ENCODE results near the gene PLEKHG4.
A peak's percentile ranks its signal among the peaks of the same experiment; 100 is the strongest.

The PLEKHG4 gene, protein sequence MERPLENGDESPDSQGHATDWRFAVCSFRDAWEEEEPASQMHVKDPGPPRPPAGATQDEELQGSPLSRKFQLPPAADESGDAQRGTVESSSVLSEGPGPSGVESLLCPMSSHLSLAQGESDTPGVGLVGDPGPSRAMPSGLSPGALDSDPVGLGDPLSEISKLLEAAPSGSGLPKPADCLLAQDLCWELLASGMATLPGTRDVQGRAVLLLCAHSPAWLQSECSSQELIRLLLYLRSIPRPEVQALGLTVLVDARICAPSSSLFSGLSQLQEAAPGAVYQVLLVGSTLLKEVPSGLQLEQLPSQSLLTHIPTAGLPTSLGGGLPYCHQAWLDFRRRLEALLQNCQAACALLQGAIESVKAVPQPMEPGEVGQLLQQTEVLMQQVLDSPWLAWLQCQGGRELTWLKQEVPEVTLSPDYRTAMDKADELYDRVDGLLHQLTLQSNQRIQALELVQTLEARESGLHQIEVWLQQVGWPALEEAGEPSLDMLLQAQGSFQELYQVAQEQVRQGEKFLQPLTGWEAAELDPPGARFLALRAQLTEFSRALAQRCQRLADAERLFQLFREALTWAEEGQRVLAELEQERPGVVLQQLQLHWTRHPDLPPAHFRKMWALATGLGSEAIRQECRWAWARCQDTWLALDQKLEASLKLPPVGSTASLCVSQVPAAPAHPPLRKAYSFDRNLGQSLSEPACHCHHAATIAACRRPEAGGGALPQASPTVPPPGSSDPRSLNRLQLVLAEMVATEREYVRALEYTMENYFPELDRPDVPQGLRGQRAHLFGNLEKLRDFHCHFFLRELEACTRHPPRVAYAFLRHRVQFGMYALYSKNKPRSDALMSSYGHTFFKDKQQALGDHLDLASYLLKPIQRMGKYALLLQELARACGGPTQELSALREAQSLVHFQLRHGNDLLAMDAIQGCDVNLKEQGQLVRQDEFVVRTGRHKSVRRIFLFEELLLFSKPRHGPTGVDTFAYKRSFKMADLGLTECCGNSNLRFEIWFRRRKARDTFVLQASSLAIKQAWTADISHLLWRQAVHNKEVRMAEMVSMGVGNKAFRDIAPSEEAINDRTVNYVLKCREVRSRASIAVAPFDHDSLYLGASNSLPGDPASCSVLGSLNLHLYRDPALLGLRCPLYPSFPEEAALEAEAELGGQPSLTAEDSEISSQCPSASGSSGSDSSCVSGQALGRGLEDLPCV

DNA sequence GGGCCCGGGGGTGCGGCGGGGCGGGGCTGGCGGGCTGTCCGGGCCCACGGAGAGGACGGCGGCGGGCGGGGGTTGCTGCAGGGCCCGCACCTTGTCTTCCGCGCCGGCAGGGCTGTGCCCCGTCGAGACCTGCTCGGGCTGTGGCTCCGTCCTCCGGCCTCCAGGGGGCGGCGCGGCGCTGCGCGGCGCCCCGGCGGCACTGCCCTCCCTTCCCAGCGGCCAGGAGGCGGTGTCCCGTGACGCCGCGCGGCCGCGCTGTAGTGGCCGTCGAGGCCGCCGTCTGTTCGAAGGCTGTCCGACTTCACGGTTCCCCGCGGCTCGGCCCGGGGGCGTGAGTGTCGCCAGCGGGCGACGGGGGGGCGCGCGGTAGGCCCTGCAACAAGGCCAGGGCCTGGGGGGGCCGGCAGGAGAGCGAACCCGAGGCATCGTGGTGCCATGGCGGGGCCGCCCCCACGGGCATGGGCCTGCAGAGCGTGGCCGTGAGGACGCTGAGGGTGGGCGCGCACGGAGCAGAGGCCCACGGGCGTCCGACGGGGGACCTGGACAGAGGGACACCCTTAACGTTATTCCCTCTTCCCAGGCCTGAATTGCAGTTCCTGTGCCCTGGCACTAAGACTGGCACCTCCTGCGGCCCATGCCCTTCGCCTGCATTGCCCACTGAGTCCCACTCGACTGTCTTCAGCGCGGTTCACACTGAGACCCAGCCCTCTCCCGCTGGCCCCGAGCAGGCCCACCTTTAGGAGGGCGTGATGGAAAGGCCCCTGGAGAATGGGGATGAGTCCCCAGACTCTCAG, at the start of gene PLEKHG4:
Gene PLEKHG4, plus strand, starts transcription at position 237 of the 794 bp plus-strand sequence. Its CDS starts 513 bp downstream, at position 750.
- H3K4me3 ChIP-seq (ENCODE audit: low read depth, low read length), result peak within 1 kb of the TSS; percentile 54
- TF ChIP-seq, protein P1, sequence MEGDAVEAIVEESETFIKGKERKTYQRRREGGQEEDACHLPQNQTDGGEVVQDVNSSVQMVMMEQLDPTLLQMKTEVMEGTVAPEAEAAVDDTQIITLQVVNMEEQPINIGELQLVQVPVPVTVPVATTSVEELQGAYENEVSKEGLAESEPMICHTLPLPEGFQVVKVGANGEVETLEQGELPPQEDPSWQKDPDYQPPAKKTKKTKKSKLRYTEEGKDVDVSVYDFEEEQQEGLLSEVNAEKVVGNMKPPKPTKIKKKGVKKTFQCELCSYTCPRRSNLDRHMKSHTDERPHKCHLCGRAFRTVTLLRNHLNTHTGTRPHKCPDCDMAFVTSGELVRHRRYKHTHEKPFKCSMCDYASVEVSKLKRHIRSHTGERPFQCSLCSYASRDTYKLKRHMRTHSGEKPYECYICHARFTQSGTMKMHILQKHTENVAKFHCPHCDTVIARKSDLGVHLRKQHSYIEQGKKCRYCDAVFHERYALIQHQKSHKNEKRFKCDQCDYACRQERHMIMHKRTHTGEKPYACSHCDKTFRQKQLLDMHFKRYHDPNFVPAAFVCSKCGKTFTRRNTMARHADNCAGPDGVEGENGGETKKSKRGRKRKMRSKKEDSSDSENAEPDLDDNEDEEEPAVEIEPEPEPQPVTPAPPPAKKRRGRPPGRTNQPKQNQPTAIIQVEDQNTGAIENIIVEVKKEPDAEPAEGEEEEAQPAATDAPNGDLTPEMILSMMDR (IDR thresholded peaks at IDR 0.05; ENCODE audit: low read depth, low read length), result peak; percentile 26; the same call in 1 of the 2 replicates

DNA sequence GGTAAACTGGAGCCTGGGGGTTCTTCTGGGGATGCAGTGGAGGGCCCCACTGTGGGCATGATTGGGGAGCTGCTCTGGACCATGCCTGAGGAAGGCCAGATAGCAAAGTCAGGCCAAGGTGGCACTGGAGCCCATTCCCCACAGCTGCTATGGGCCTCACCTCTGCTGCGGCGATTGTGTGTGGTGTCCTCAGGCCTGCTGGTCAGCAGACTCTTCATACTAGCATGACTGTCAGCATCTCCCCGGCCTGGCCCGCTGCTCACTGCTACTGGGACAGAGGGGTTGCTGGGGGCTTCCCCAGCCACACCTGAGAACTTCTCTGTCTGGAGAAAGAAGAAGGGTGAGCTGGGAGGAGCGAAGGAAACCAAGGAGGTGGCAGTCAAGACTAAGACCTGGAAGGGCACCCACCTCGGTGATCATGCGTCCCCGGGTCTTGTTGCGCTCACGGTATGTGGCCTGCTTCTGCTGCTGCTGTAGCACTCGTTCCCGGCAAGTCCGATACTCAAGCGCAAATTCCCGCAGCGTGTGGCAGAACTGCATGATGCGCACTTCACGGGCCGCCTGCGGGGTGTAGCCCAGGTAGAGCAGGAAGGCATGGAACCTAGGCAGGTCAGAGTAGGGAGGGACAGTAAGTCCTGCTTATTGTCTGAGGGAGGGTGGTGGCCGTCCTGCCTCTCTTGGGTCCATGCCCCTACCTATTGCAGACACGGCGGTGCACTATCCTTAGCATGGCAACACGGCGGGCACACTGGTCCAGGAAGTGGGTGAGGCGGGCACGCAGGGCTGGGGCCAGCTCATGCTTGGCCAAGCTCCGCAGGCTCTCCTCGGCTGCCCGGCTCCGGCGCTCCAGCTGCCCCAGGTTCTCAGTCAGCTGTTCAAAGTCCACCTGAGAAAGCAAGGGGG, 49.2 kb upstream of the PLEKHG4 start:
- TF ChIP-seq, protein P1 (IDR thresholded peaks at IDR 0.05; ENCODE audit: low read depth, low read length), result no peak

DNA sequence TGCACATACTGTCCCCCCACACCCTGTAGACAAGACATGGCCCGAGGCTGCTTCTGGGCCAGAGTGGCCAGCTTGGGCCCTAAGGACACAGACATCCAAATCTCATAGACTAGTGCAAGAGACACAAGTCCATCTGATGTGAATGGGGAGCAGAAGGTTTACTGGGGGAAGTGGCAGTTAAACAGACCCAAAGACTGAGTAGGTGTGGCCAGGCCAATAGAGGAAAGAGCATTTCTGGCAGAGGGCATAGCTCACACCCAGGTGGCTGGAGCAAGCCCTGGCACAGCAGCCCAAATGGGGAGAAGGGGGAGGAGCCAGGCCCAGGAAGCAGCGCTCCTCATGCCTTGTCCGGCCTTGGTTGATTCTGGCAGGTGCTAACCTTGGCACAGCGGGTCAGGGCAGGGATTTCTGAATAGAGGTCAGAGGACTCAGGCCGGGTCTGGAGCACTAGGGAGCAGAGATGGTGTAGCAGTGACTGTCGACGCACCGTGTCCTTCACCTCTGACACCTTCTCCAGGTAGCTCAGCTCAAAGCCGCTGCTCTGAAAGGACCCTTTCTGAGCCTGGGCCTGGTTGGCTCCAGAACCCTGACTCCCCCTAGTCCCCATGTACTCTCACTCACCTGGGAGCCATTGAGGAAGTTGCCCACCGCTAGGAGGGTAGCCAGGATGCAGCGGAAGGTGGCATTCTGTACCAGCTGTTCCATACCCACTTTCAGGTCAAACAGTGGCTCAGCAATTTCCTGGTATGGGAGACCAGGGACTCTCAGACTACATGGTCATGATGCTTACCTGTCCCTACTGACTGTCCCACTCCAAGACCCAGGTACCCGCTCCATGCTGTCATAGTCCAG, 48.3 kb upstream of the PLEKHG4 start:
- TF ChIP-seq, protein P1 (IDR thresholded peaks at IDR 0.05; ENCODE audit: low read depth, low read length), result no peak
- H3K4me3 ChIP-seq (ENCODE audit: low read depth, low read length), result no peak overlapping the region

More for the DNA sequence above, 49.2 kb upstream of the PLEKHG4 start:
- H3K4me3 ChIP-seq (ENCODE audit: low read depth, low read length), result no peak overlapping the region

DNA sequence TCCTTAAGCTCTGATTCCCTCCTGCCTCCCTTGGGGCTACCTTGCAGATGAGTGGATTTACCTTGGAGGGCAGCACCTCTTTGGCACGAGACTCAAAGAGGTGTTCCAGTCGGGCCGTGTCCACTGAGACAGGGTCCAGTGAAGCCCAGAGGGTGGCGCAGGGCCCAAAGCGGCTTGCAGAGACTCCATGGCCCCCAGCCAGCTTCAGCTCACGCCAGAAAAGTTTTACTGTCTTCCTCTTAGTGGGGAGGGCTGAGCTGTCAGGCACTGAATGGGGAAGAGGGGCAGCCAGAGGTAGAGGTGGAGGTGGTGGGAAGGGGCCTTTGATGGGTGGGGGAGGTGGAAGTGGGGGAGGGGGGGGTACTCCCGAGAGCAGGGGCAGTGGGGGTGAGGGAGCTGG, 45.7 kb upstream of the PLEKHG4 start:
- TF ChIP-seq, protein P1 (IDR thresholded peaks at IDR 0.05; ENCODE audit: low read depth, low read length), result no peak
- H3K4me3 ChIP-seq (ENCODE audit: low read depth, low read length), result no peak overlapping the region

DNA sequence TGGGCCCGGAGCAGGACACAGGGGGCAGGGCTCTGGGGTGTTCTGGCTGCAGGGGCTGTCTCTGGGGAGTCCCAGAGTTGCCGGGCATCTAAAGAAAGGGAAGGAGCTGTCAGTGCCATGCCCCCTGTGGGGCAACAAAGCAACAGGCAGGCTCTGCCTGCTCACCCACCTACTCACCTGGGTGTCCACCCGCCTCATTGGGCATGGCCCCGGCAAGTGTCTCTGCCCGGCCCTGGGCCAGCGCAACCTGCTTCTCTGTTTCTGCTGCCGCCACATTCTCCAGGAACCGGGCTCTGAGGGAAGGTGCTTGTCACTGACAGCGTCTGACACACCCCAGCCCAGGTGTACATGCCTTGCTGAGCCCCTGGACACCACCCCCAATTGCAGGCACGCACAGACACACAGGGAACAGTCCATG, 45.1 kb upstream of the PLEKHG4 start:
- TF ChIP-seq, protein P1 (IDR thresholded peaks at IDR 0.05; ENCODE audit: low read depth, low read length), result no peak

More for the DNA sequence above, 45.1 kb upstream of the PLEKHG4 start:
- H3K4me3 ChIP-seq (ENCODE audit: low read depth, low read length), result no peak overlapping the region
